ENCODE results near the gene PPM1D. TPM values are rescaled to one million over a fixed set of nuclear protein-coding genes. Genes with fewer than 3 reads are reported as not detected.
"Not testable (repeated sequence)": the region's sequence is repeated elsewhere in the genome, so short reads cannot be mapped to it uniquely, and the experiment has no call there.

PPM1D gene
- total RNA-seq, 1 donor from 2014 or later, result 9.5 TPM

GRCh38 chr17:60594170-60594569 lies 5.8 kb upstream of the PPM1D start:
- not testable (repeated sequence) for ATAC-seq

GRCh38 chr17:60594734-60595133 lies 5.3 kb upstream of the PPM1D start:
- no peak for ATAC-seq

- no peak for ATAC-seq
Observed at GRCh38 chr17:60597297-60597696, 2.7 kb upstream of the PPM1D start.

GRCh38 chr17:60598001-60598736 lies 1.8 kb upstream of the PPM1D start:
- ATAC-seq, result no peak

- ATAC-seq, result no peak
Observed at GRCh38 chr17:60599220-60599619, 773 bp upstream of the PPM1D start.

- ATAC-seq, result peak; percentile 51
Observed at GRCh38 chr17:60600490-60601446, 775 bp downstream of the PPM1D start.

- no peak for ATAC-seq
Observed at GRCh38 chr17:60601447-60602384, 1.7 kb downstream of the PPM1D start.

- ATAC-seq, result no peak
Observed at GRCh38 chr17:60602385-60602742, 2.4 kb downstream of the PPM1D start.

GRCh38 chr17:60602871-60603270 lies 2.9 kb downstream of the PPM1D start:
- no peak for ATAC-seq

- ATAC-seq, result not testable (repeated sequence)
Observed at GRCh38 chr17:60603477-60603876, 3.5 kb downstream of the PPM1D start.

GRCh38 chr17:60604686-60605334 lies 4.8 kb downstream of the PPM1D start:
- ATAC-seq, result peak; percentile 16

- no peak for ATAC-seq
Observed at GRCh38 chr17:60606036-60606435, 6.0 kb downstream of the PPM1D start.

- ATAC-seq, result no peak
Observed at GRCh38 chr17:60610473-60610872, 10.5 kb downstream of the PPM1D start.

GRCh38 chr17:60611321-60611720 lies 11.3 kb downstream of the PPM1D start:
- not testable (repeated sequence) for ATAC-seq

GRCh38 chr17:60613325-60613724 lies 13.3 kb downstream of the PPM1D start:
- ATAC-seq, result no peak

- not testable (repeated sequence) for ATAC-seq
Observed at GRCh38 chr17:60613796-60614195, 13.8 kb downstream of the PPM1D start.

GRCh38 chr17:60614247-60614646 lies 14.3 kb downstream of the PPM1D start:
- not testable (repeated sequence) for ATAC-seq

GRCh38 chr17:60615108-60615507 lies 15.1 kb downstream of the PPM1D start:
- ATAC-seq, result no peak

- no peak for ATAC-seq
Observed at GRCh38 chr17:60615840-60616239, 15.8 kb downstream of the PPM1D start.

- no peak for ATAC-seq
Observed at GRCh38 chr17:60618080-60618479, 18.1 kb downstream of the PPM1D start.

GRCh38 chr17:60618854-60619526 lies 19.0 kb downstream of the PPM1D start:
- no peak for ATAC-seq
